Tibial nerve (tissue), 4 donors: Measurements from ENCODE around the gene HTRA2. TPM values are rescaled to one million over a fixed set of nuclear protein-coding genes. Genes with fewer than 3 reads are reported as not detected.

Experiments
- DNase-seq, 2 donors: peaks; one replicate each; pipeline ENCODE4 v3.0.0-alpha.2; 2019; ENCODE audit warnings: low spot score in 2 of 2
- H3K27ac ChIP-seq, 4 donors: fragments of 200-600 bp; sonication (generic) in 3 of 4; one replicate each; pipeline ENCODE4 v1.5.1; 2017 to 2019; ENCODE audit warnings: mild to moderate bottlenecking in 1 of 4
- H3K27me3 ChIP-seq, 2 donors: fragments of 200-600 bp; sonication (generic) in 1 of 2; one replicate each; pipeline versions ENCODE4 v1.5.1 to v1.6.0; 2017 to 2019
- H3K36me3 ChIP-seq, 3 donors: fragments of 200-600 bp; sonication (generic); one replicate each; pipeline ENCODE4 v1.5.1; 2018 to 2019
- H3K4me1 ChIP-seq, 4 donors: fragments of 200-600 bp; sonication (generic) in 3 of 4; one replicate each; pipeline ENCODE4 v1.5.1; 2017 to 2019
- H3K4me3 ChIP-seq, 4 donors: fragments of 200-600 bp; sonication (generic) in 3 of 4; one replicate each; pipeline ENCODE4 v1.5.1; 2017 to 2019; ENCODE audit warnings: mild to moderate bottlenecking in 1 of 4, moderate library complexity in 1 of 4
- H3K9me3 ChIP-seq, 4 donors: fragments of 200-600 bp; sonication (generic) in 3 of 4; one replicate each; pipeline ENCODE4 v1.5.1; 2017 to 2019
- CTCF ChIP-seq, 5 experiments: fragments of 200-600 bp in 3 of 5; fragments of 450-650 bp in 2 of 5; sonication (generic) in 3 of 5; IDR thresholded peaks; one replicate each; pipeline ENCODE4 v1.5.1; 2016 to 2019; ENCODE audit warnings: antibody characterized with exemption in 5 of 5, mild to moderate bottlenecking in 3 of 5, moderate library complexity in 2 of 5
- EP300 ChIP-seq, 2 donors: sonication (generic); formaldehyde crosslinking; IDR thresholded peaks; one replicate each; pipeline ENCODE4 v1.6.1; 2017; ENCODE audit warnings: antibody characterized with exemption in 2 of 2, mild to moderate bottlenecking in 1 of 2
- POLR2A ChIP-seq, 2 donors: fragments of 450-650 bp; IDR thresholded peaks; one replicate each; pipeline ENCODE4 v1.6.1; 2017; ENCODE audit warnings: antibody characterized with exemption in 2 of 2, mild to moderate bottlenecking in 2 of 2, moderate library complexity in 2 of 2
- WGBS, 2 donors: methylation state at CpG; one replicate each; pipeline ENCODE4 v1.1.5; 2018; 5-methylcytosine and 5-hydroxymethylcytosine counted together
- total RNA-seq, 4 donors: library from RNA; depleted of rRNA; stranded (reverse); fragments of >200 nt; gene quantifications; one replicate each; pipeline ENCODE4 v1.1.0, GENCODE V29; 2016

Gene HTRA2
- total RNA-seq, 4 donors from 2014 or later: 37.8 to 45.3 (median 42.5) TPM

GRCh38 chr2:74581463-74581862 lies 51.7 kb downstream of the HTRA2 start:
- no peak for DNase-seq
- Histone ChIP-seq H3K36me3 (no peaks in the 10 kb centered on the region), H3K9me3 (no peaks in the 10 kb centered on the region), H3K4me1 (peaks cover 0 to 34% (median 11%) of the 10 kb centered on the region in 4 donors), H3K27me3 (no peaks in the 10 kb centered on the region), H3K27ac (no peak overlapping the region), H3K4me3 (no peak overlapping the region)
- WGBS, 2 donors: 85% methylated on average over 3 of the region's 3 CpGs
- no peak for TF ChIP-seq POLR2A (IDR thresholded peaks at IDR 0.05)
- TF ChIP-seq CTCF (IDR thresholded peaks at IDR 0.05): no peak
- TF ChIP-seq EP300 (IDR thresholded peaks at IDR 0.05): no peak

- Histone ChIP-seq H3K27me3 (no peaks in the 10 kb centered on the region), H3K27ac (peak overlapping the region in 1 of 4 donors; percentile 91), H3K4me1 (peaks cover 0 to 32% (median 10%) of the 10 kb centered on the region in 4 donors), H3K36me3 (no peaks in the 10 kb centered on the region), H3K4me3 (no peak overlapping the region), H3K9me3 (no peaks in the 10 kb centered on the region)
- no peak for DNase-seq
- whole genome bisulfite sequencing, 2 donors: 63 to 67% methylated on average over 2 of the region's 2 CpGs
- TF ChIP-seq EP300 (IDR thresholded peaks at IDR 0.05) (no peak), POLR2A (IDR thresholded peaks at IDR 0.05) (no peak), CTCF (IDR thresholded peaks at IDR 0.05) (no peak)
Measured at GRCh38 chr2:74582184-74582583, 52.5 kb downstream of the HTRA2 start.

Other genes starting within 250 kb of the HTRA2 start
- gene SLC4A5, start 186.5 kb upstream of the HTRA2 start, total RNA-seq: 10 to 100 TPM in 1 of 4 donors, 1 to 10 TPM in 3; 4.2 to 22.9 (median 9.5) TPM
- 100 to 1,000 TPM; 122 to 157 (median 140) TPM for gene DCTN1, start 149.6 kb upstream of the HTRA2 start, total RNA-seq
- 10 to 100 TPM in 1 of 4 donors, 1 to 10 TPM in 3; 4.5 to 14.4 (median 5.3) TPM for gene C2orf81, start 108.3 kb upstream of the HTRA2 start, total RNA-seq
- gene WDR54, start 108.2 kb upstream of the HTRA2 start, total RNA-seq: 10 to 100 TPM in 3 of 4 donors, 1 to 10 TPM in 1; 9.6 to 25.2 (median 18.5) TPM
- gene RTKN, start 88.0 kb upstream of the HTRA2 start, total RNA-seq: 10 to 100 TPM; 83.4 to 93.1 (median 87.1) TPM
- 10 to 100 TPM; 15.1 to 40.6 (median 27.5) TPM for gene INO80B, start 74.8 kb upstream of the HTRA2 start, total RNA-seq
- 10 to 100 TPM; 35.7 to 84.6 (median 69.0) TPM for gene WBP1, start 71.5 kb upstream of the HTRA2 start, total RNA-seq
- 10 to 100 TPM; 30.2 to 52.5 (median 39.7) TPM for gene MOGS, start 64.6 kb upstream of the HTRA2 start, total RNA-seq
- gene MRPL53, start 57.3 kb upstream of the HTRA2 start, total RNA-seq: 10 to 100 TPM; 15.9 to 86.1 (median 34.4) TPM
- gene CCDC142, start 46.9 kb upstream of the HTRA2 start, total RNA-seq: 10 to 100 TPM; 34.7 to 53.1 (median 39.4) TPM
- 10 to 100 TPM; 14.6 to 43.3 (median 36.4) TPM for gene TTC31, start 46.9 kb upstream of the HTRA2 start, total RNA-seq
- 1 to 10 TPM in 2 of 4 donors, under 1 TPM in 2; 0.20 to 4.4 (median 1.6) TPM for gene LBX2, start 30.3 kb upstream of the HTRA2 start, total RNA-seq
- 10 to 100 TPM in 3 of 4 donors, 1 to 10 TPM in 1; 9.6 to 32.0 (median 19.1) TPM for gene PCGF1, start 22.2 kb upstream of the HTRA2 start, total RNA-seq
- gene TLX2, start 15.5 kb upstream of the HTRA2 start, total RNA-seq: not detected
- gene DQX1, start 3.7 kb upstream of the HTRA2 start, total RNA-seq: 1 to 10 TPM in 1 of 4 donors, not detected in 3; 6.9 TPM
- 100 to 1,000 TPM; 111 to 207 (median 135) TPM for gene AUP1, start 227 bp upstream of the HTRA2 start, total RNA-seq
- gene LOXL3, start 24.0 kb downstream of the HTRA2 start, total RNA-seq: 10 to 100 TPM in 3 of 4 donors, 1 to 10 TPM in 1; 5.0 to 16.2 (median 13.5) TPM
- 10 to 100 TPM; 22.2 to 34.2 (median 24.2) TPM for gene DOK1, start 24.8 kb downstream of the HTRA2 start, total RNA-seq
- gene M1AP, start 118.4 kb downstream of the HTRA2 start, total RNA-seq: under 1 TPM in 1 of 4 donors, not detected in 3; 0.21 TPM
- gene SEMA4F, start 124.3 kb downstream of the HTRA2 start, total RNA-seq: 10 to 100 TPM in 3 of 4 donors, 1 to 10 TPM in 1; 6.7 to 22.3 (median 11.2) TPM